IMR-90 (cell line): ENCODE data around the gene FBXL4. TPM values are rescaled to one million over a fixed set of nuclear protein-coding genes. Genes with fewer than 3 reads are reported as not detected.

Experiments
- ATAC-seq: fragments of 200-7000 bp; cut with Tn5 transposase; 2 replicates; pipeline ENCODE4 v1.9.1; 2020; ENCODE audit warnings: low read depth, mild to moderate bottlenecking, moderate library complexity
- BruUV-seq: library from RNA; stranded (reverse); fragments of 400-500 nt; replicated peaks from 2 replicates; lab custom pipeline; 2021; lab: Mats Ljungman, UMichigan
- CTCF ChIA-PET: fragments of 300-600 bp; formaldehyde crosslinking; extraction: SDS; loops from one replicate; lab custom pipeline; 2021; ENCODE audit warnings: antibody characterized with exemption; lab: Yijun Ruan, JAX
- POLR2A ChIA-PET: fragments of 300-600 bp; sonication (Branson Sonifier 250); formaldehyde crosslinking; loops from one replicate; lab custom pipeline; 2022; ENCODE audit warnings: antibody characterized with exemption; ENCODE audit not compliant: unreplicated experiment; lab: Charles Lee
- DNase-seq: peaks from one replicate; pipeline ENCODE4 v3.0.0; 2013
- H2AFZ ChIP-seq: replicated peaks from 2 replicates; pipeline ENCODE3; 2013; ENCODE audit warnings: low read length, mild to moderate bottlenecking; ENCODE audit not compliant: poor library complexity
- H2AK5ac ChIP-seq: 2 replicates; pipeline ENCODE4 v1.6.1; 2013; ENCODE audit warnings: low read depth, low read length, inconsistent platforms
- H2AK9ac ChIP-seq: replicated peaks from 2 replicates; pipeline ENCODE3; 2013; ENCODE audit warnings: mild to moderate bottlenecking, low read depth, low read length, moderate library complexity; ENCODE audit not compliant: poor library complexity
- H2BK120ac ChIP-seq: 2 replicates; pipeline ENCODE4 v1.6.1; 2013; ENCODE audit warnings: low read depth, low read length, inconsistent platforms
- H2BK15ac ChIP-seq: 3 replicates; pipeline ENCODE4 v1.6.1; 2013; ENCODE audit warnings: low read depth, low read length, inconsistent platforms
- H2BK20ac ChIP-seq: 2 replicates; pipeline ENCODE4 v1.6.1; 2013; ENCODE audit warnings: low read depth, mild to moderate bottlenecking, inconsistent platforms, low read length, moderate library complexity
- H2BK5ac ChIP-seq: 2 replicates; pipeline ENCODE4 v1.6.1; 2013; ENCODE audit warnings: mild to moderate bottlenecking, low read depth, low read length, inconsistent platforms; ENCODE audit not compliant: poor library complexity, severe bottlenecking
- H3K14ac ChIP-seq: replicated peaks from 2 replicates; pipeline ENCODE4 v1.6.1; 2013; ENCODE audit warnings: low read depth, low read length, inconsistent platforms
- H3K18ac ChIP-seq: 2 replicates; pipeline ENCODE4 v1.6.1; 2013; ENCODE audit warnings: low read depth, low read length, control low read depth
- H3K23ac ChIP-seq: 2 replicates; pipeline ENCODE4 v1.6.1; 2013; ENCODE audit warnings: low read depth, low read length, inconsistent platforms
- H3K27ac ChIP-seq: 2 replicates; pipeline ENCODE4 v1.5.1; 2013; ENCODE audit warnings: mild to moderate bottlenecking, control low read depth, low read length; ENCODE audit not compliant: insufficient read depth
- H3K27me3 ChIP-seq: 2 replicates; pipeline ENCODE4 v1.6.1; 2013; ENCODE audit warnings: low read length; ENCODE audit not compliant: control insufficient read depth, insufficient read depth
- H3K36me3 ChIP-seq: 2 replicates; pipeline ENCODE4 v1.6.1; 2013; ENCODE audit warnings: low read length, mixed read lengths; ENCODE audit not compliant: control insufficient read depth, insufficient read depth
- H3K4ac ChIP-seq: 2 replicates; pipeline ENCODE4 v1.6.1; 2013; ENCODE audit warnings: low read depth, low read length, inconsistent platforms
- H3K4me1 ChIP-seq: 2 replicates; pipeline ENCODE4 v1.6.1; 2013; ENCODE audit warnings: low read length, mixed read lengths; ENCODE audit not compliant: control insufficient read depth, insufficient read depth
- H3K4me2 ChIP-seq: 2 replicates; pipeline ENCODE4 v1.6.1; 2013; ENCODE audit warnings: low read depth, mild to moderate bottlenecking, control low read depth, low read length, moderate library complexity
- H3K4me3 ChIP-seq: 2 replicates; pipeline ENCODE4 v1.5.1; 2013; ENCODE audit warnings: low read depth, mild to moderate bottlenecking, control low read depth, low read length, moderate library complexity; ENCODE audit not compliant: insufficient read depth
- H3K56ac ChIP-seq: 2 replicates; pipeline ENCODE4 v1.6.1; 2013; ENCODE audit warnings: low read length, inconsistent platforms; ENCODE audit not compliant: insufficient read depth; ENCODE audit errors: extremely low read depth
- H3K79me1 ChIP-seq, 2 experiments: 2 replicates each; pipeline ENCODE4 v1.6.1; 2013; ENCODE audit warnings: low read length in 2 of 2, inconsistent platforms in 1 of 2, low read depth in 1 of 2
- H3K9ac ChIP-seq: 2 replicates; pipeline ENCODE4 v1.6.1; 2013; ENCODE audit warnings: low read depth, low read length, control low read depth
- H3K9me1 ChIP-seq: 2 replicates; pipeline ENCODE4 v1.6.1; 2013; ENCODE audit warnings: low read length, inconsistent platforms; ENCODE audit not compliant: insufficient read depth
- H3K9me3 ChIP-seq: 2 replicates; pipeline ENCODE4 v1.6.1; 2013; ENCODE audit warnings: low read length; ENCODE audit not compliant: control insufficient read depth, insufficient read depth
- H4K20me1 ChIP-seq: 2 replicates; pipeline ENCODE4 v1.6.1; 2013; ENCODE audit warnings: low read length, inconsistent platforms; ENCODE audit not compliant: insufficient read depth
- H4K5ac ChIP-seq: 2 replicates; pipeline ENCODE4 v1.6.1; 2013; ENCODE audit warnings: mild to moderate bottlenecking, low read depth, low read length, control low read depth
- H4K8ac ChIP-seq, 2 experiments: 2 replicates each; pipeline ENCODE4 v1.6.1; 2013; ENCODE audit warnings: low read depth in 2 of 2, low read length in 2 of 2, control low read depth in 1 of 2, inconsistent platforms in 1 of 2
- H4K91ac ChIP-seq: 2 replicates; pipeline ENCODE4 v1.6.1; 2013; ENCODE audit warnings: low read depth, low read length, inconsistent platforms; ENCODE audit not compliant: insufficient read depth
- BHLHE40 ChIP-seq: fragments of 150-350 bp; IDR thresholded peaks from 2 replicates; pipeline ENCODE4 v1.6.1; 2016; ENCODE audit warnings: mild to moderate bottlenecking, low read depth, low read length
- CEBPB ChIP-seq: IDR thresholded peaks from 2 replicates; pipeline ENCODE4 v1.6.1; 2012; ENCODE audit warnings: low read depth, low read length, improper control_type of control experiment
- CHD1 ChIP-seq: IDR thresholded peaks from 2 replicates; pipeline ENCODE4 v1.6.1; 2012; ENCODE audit warnings: low read depth, low read length, improper control_type of control experiment
- FOS ChIP-seq: fragments of 150-350 bp; IDR thresholded peaks from 2 replicates; pipeline ENCODE4 v1.6.1; 2016; ENCODE audit warnings: low read depth, low read length
- MAFK ChIP-seq: IDR thresholded peaks from 2 replicates; pipeline ENCODE4 v1.6.1; 2012; ENCODE audit warnings: low read depth, low read length, improper control_type of control experiment
- MAZ ChIP-seq: IDR thresholded peaks from 2 replicates; pipeline ENCODE4 v1.6.1; 2012; ENCODE audit warnings: low read depth, mild to moderate bottlenecking, low read length, improper control_type of control experiment, moderate library complexity, borderline replicate concordance
- MXI1 ChIP-seq: IDR thresholded peaks from 2 replicates; pipeline ENCODE4 v1.6.1; 2012; ENCODE audit warnings: low read depth, mild to moderate bottlenecking, low read length, moderate library complexity, borderline replicate concordance
- NFE2L2 ChIP-seq: fragments of 150-350 bp; IDR thresholded peaks from 2 replicates; pipeline ENCODE4 v1.6.1; 2016; ENCODE audit warnings: low read depth, mild to moderate bottlenecking, low read length
- POLR2A ChIP-seq: IDR thresholded peaks from 2 replicates; pipeline ENCODE4 v1.6.1; 2012; ENCODE audit warnings: mild to moderate bottlenecking, low read depth, low read length
- RAD21 ChIP-seq: IDR thresholded peaks from 2 replicates; pipeline ENCODE4 v1.6.1; 2012; ENCODE audit warnings: low read length, improper control_type of control experiment
- RCOR1 ChIP-seq: IDR thresholded peaks from 2 replicates; pipeline ENCODE4 v1.6.1; 2012; ENCODE audit warnings: mild to moderate bottlenecking, low read length, improper control_type of control experiment; ENCODE audit not compliant: insufficient replicate concordance
- RFX5 ChIP-seq: IDR thresholded peaks from 2 replicates; pipeline ENCODE4 v1.8.0; 2012; ENCODE audit warnings: low read depth, mild to moderate bottlenecking, low read length, moderate library complexity
- SMC3 ChIP-seq: fragments of 150-350 bp; IDR thresholded peaks from 2 replicates; pipeline ENCODE4 v1.6.1; 2016; ENCODE audit warnings: low read depth, mild to moderate bottlenecking, antibody characterized with exemption, low read length, moderate library complexity
- WGBS, 2 experiments: methylation state at CpG; one replicate each; pipeline versions ENCODE4 v1.1.5 to v1.1.7; 2013; ENCODE audit warnings: missing lambda C conversion rate in 2 of 2; ENCODE audit not compliant: insufficient read length in 1 of 2; ENCODE audit errors: extremely low coverage in 2 of 2; 5-methylcytosine and 5-hydroxymethylcytosine counted together
- dilution Hi-C: fragments of 300-500 bp; cut with HindIII; formaldehyde crosslinking; loops from one replicate; pipeline ENCODE4 v1.14.3; 2018; ENCODE audit warnings: low sequenced_read_pairs; ENCODE audit not compliant: unreplicated experiment
- in situ Hi-C: fragments of 300-500 bp; cut with MboI; formaldehyde crosslinking; loops from 3 replicates; pipeline ENCODE4 v1.14.3; 2019; ENCODE audit warnings: low sequenced_read_pairs, inconsistent platforms, mixed read lengths
- intact Hi-C: fragments of 100-400 bp; cut with micrococcal nuclease; formaldehyde crosslinking; loops from 2 replicates; pipeline ENCODE4 v1.10.0; 2022
- polyA plus RNA-seq, 3 experiments: library from polyadenylated mRNA; depleted of rRNA; stranded (reverse); fragments of >200 nt; gene quantifications; 2 replicates each; pipeline ENCODE4 v1.2.3, GENCODE V29; 2012; ENCODE audit warnings: low replicate concordance in 1 of 3
- total RNA-seq: library from RNA; depleted of rRNA; stranded (reverse); fragments of >200 nt; gene quantifications from 2 replicates; pipeline ENCODE4 v1.2.3, GENCODE V29; 2012
- TF ChIP-seq, protein P1 (sequence below): fragments of 150-350 bp; IDR thresholded peaks from 2 replicates; pipeline ENCODE4 v1.6.1; 2017; ENCODE audit warnings: mild to moderate bottlenecking, antibody characterized with exemption, low read length, low read depth
- TF ChIP-seq, protein P2 (sequence below): conservative IDR thresholded peaks from 2 replicates; pipeline ENCODE4 v1.5.1; 2012; ENCODE audit warnings: mild to moderate bottlenecking, low read depth, low read length, improper control_type of control experiment
- TF ChIP-seq, protein P3 (sequence below): fragments of 150-350 bp; IDR thresholded peaks from 2 replicates; pipeline ENCODE4 v1.6.1; 2016; ENCODE audit warnings: low read depth, mild to moderate bottlenecking, low read length, moderate library complexity, borderline replicate concordance

Gene FBXL4
- total and polyA plus RNA-seq, 2 of the 4 experiments (the other 2 are of a cell fraction): 7.8 to 17.6 TPM

DNA sequence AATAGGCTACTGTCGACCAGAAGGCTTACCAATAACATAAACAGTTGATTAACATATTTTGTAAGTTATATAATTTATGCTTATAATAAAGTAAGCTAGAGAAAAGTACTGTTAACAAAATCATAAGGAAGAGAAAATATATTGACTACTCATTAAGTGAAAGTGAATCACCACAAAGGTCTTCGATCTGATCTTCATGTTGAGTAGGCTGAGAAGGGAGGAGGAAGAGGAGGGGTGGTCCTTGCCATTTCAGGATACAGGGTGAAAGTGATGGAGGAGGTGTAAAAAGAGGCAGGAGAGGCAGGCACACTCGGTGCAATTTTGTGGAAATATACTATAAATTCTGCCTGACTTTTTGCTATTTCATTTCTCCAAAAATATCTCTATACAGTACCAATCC, 10.4 kb downstream of the FBXL4 start:
- no peak overlapping the region for H3K18ac ChIP-seq
- H3K9me3 ChIP-seq: no peaks in the 10 kb centered on the region; the same call in none of the 2 replicates
- no peak overlapping the region for H3K4me3 ChIP-seq
- DNase-seq (no peak), ATAC-seq (no peak)
- in situ Hi-C loops (no loop called here), dilution Hi-C loops (no loop called here), intact Hi-C loops (no loop called here)
- no peak overlapping the region for H3K23ac ChIP-seq
- no peaks in the 10 kb centered on the region for H3K27me3 ChIP-seq
- WGBS, 2 experiments: no CpG with 5 or more reads among the region's 3 CpGs
- H4K91ac ChIP-seq: no peak overlapping the region
- H2BK15ac ChIP-seq: no peak overlapping the region
- ChIA-PET CTCF (no interaction called here), POLR2A (no interaction called here)
- no peak overlapping the region for H3K4me2 ChIP-seq
- no peak overlapping the region for H2AFZ ChIP-seq
- H2AK5ac ChIP-seq: no peak overlapping the region
- no peak overlapping the region for H2AK9ac ChIP-seq
- H4K8ac ChIP-seq: no peak overlapping the region
- H2BK5ac ChIP-seq: no peak overlapping the region
- no peak overlapping the region for H3K56ac ChIP-seq
- no peak overlapping the region for H3K14ac ChIP-seq
- H3K9me1 ChIP-seq: no peaks in the 10 kb centered on the region; the same call in 1 of the 2 replicates
- TF ChIP-seq, protein P1, sequence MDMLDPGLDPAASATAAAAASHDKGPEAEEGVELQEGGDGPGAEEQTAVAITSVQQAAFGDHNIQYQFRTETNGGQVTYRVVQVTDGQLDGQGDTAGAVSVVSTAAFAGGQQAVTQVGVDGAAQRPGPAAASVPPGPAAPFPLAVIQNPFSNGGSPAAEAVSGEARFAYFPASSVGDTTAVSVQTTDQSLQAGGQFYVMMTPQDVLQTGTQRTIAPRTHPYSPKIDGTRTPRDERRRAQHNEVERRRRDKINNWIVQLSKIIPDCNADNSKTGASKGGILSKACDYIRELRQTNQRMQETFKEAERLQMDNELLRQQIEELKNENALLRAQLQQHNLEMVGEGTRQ: no peak
- TF ChIP-seq BHLHE40 (no peak), RFX5 (no peak), POLR2A (no peak), FOS (no peak), CHD1 (no peak), CEBPB (no peak), MAFK (no peak), SMC3 (no peak), NFE2L2 (no peak), MAZ (no peak), RCOR1 (no peak), RAD21 (no peak), MXI1 (no peak)
- TF ChIP-seq, protein P2, sequence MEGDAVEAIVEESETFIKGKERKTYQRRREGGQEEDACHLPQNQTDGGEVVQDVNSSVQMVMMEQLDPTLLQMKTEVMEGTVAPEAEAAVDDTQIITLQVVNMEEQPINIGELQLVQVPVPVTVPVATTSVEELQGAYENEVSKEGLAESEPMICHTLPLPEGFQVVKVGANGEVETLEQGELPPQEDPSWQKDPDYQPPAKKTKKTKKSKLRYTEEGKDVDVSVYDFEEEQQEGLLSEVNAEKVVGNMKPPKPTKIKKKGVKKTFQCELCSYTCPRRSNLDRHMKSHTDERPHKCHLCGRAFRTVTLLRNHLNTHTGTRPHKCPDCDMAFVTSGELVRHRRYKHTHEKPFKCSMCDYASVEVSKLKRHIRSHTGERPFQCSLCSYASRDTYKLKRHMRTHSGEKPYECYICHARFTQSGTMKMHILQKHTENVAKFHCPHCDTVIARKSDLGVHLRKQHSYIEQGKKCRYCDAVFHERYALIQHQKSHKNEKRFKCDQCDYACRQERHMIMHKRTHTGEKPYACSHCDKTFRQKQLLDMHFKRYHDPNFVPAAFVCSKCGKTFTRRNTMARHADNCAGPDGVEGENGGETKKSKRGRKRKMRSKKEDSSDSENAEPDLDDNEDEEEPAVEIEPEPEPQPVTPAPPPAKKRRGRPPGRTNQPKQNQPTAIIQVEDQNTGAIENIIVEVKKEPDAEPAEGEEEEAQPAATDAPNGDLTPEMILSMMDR: no peak
- TF ChIP-seq, protein P3, sequence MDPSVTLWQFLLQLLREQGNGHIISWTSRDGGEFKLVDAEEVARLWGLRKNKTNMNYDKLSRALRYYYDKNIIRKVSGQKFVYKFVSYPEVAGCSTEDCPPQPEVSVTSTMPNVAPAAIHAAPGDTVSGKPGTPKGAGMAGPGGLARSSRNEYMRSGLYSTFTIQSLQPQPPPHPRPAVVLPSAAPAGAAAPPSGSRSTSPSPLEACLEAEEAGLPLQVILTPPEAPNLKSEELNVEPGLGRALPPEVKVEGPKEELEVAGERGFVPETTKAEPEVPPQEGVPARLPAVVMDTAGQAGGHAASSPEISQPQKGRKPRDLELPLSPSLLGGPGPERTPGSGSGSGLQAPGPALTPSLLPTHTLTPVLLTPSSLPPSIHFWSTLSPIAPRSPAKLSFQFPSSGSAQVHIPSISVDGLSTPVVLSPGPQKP: no peak
- no TSS peak for BruUV-seq
- H3K4me1 ChIP-seq: no peaks in the 10 kb centered on the region
- no peaks in the 10 kb centered on the region; the same call in 1 of the 2 replicates for H4K20me1 ChIP-seq
- H4K5ac ChIP-seq: no peak overlapping the region
- no peak overlapping the region for H2BK120ac ChIP-seq
- no peak overlapping the region for H3K27ac ChIP-seq
- no peak overlapping the region for H3K9ac ChIP-seq
- peaks cover 26 to 32% of the 10 kb centered on the region in 2 experiments for H3K79me1 ChIP-seq
- 0 out of 2 replicates have a peak, but pooled peaks cover 1% of the 10 kb centered on the region for H3K36me3 ChIP-seq
- no peak overlapping the region for H2BK20ac ChIP-seq
- no peak overlapping the region for H3K4ac ChIP-seq
